Measurements from ENCODE around the gene ASAP3. TPM values are rescaled to one million over a fixed set of nuclear protein-coding genes. Genes with fewer than 3 reads are reported as not detected.

ASAP3 gene
- total and polyA plus RNA-seq, 8 donors = 35.2 to 51.6 (median 44.9) TPM

- intact Hi-C loops (cut with DNase I) = no loop called here
- Histone ChIP-seq H3K36me3 (no peaks in the 10 kb centered on the region), H3K4me3 (no peak overlapping the region), H3K4me1 (peaks cover 9 to 14% of the 10 kb centered on the region in 2 donors), H3K9me3 (no peaks in the 10 kb centered on the region), H3K27ac (no peak overlapping the region), H3K27me3 (peaks cover 0 to 12% of the 10 kb centered on the region in 2 donors)
- DNase-seq = no peak
- ATAC-seq = peak; percentile 9
- TF ChIP-seq CTCF (IDR thresholded peaks at IDR 0.05) = no peak
Measured at GRCh38 chr1:23477359-23478144, 6.4 kb downstream of the ASAP3 start.

- H3K9me3 ChIP-seq = no peaks in the 10 kb centered on the region
- H3K36me3 ChIP-seq = no peaks in the 10 kb centered on the region
- H3K4me3 ChIP-seq = no peak overlapping the region
- H3K27ac ChIP-seq = no peak overlapping the region
- peaks cover 10 to 14% of the 10 kb centered on the region in 2 donors for H3K4me1 ChIP-seq
- ATAC-seq (no peak), DNase-seq (no peak)
- no peaks in the 10 kb centered on the region for H3K27me3 ChIP-seq
- no peak for TF ChIP-seq CTCF (IDR thresholded peaks at IDR 0.05)
- intact Hi-C loops (cut with DNase I) = no loop called here
Measured at GRCh38 chr1:23475641-23476040, 8.3 kb downstream of the ASAP3 start.

GRCh38 chr1:23475134-23475628 lies 8.8 kb downstream of the ASAP3 start:
- intact Hi-C loops (cut with DNase I) = no loop called here
- Histone ChIP-seq H3K27ac (no peak overlapping the region), H3K4me1 (peaks cover 14 to 15% of the 10 kb centered on the region in 2 donors), H3K27me3 (no peaks in the 10 kb centered on the region), H3K36me3 (no peaks in the 10 kb centered on the region), H3K4me3 (no peak overlapping the region), H3K9me3 (no peaks in the 10 kb centered on the region)
- DNase-seq = no peak
- no peak for ATAC-seq
- TF ChIP-seq CTCF (IDR thresholded peaks at IDR 0.05) = no peak

- Histone ChIP-seq H3K4me3 (no peak overlapping the region), H3K36me3 (no peaks in the 10 kb centered on the region), H3K4me1 (peaks cover 4 to 7% of the 10 kb centered on the region in 2 donors), H3K9me3 (no peaks in the 10 kb centered on the region), H3K27ac (no peak overlapping the region), H3K27me3 (no peaks in the 10 kb centered on the region)
- no peak for ATAC-seq
- DNase-seq = no peak
- TF ChIP-seq CTCF (IDR thresholded peaks at IDR 0.05) = no peak
- intact Hi-C loops (cut with DNase I) = no loop called here
Measured at GRCh38 chr1:23473037-23473800, 10.8 kb downstream of the ASAP3 start.

Data from left lung (tissue), 10 donors.